Measurements from ENCODE around the gene TEX51. TPM values are rescaled to one million over a fixed set of nuclear protein-coding genes. Genes with fewer than 3 reads are reported as not detected.

The TEX51 gene
- total and polyA plus RNA-seq, 2 donors (not counting 3 experiments of a cell fraction or from before 2014, with no cell fraction given) = not detected

- DNase-seq (ENCODE audit: low read depth, low spot score) (no peak), FAIRE-seq (no peak)
- Histone ChIP-seq H3K4me3 (replicated peaks in 1 of 3; ENCODE audit: insufficient read depth in 1 of 3, low read depth in 1 of 3, low read length in 3 of 3) (no peak overlapping the region), H3K9me1 (replicated peaks; ENCODE audit: control insufficient read depth, extremely low read depth, insufficient read depth, low read length) (no peaks in the 10 kb centered on the region), H3K36me3 (ENCODE audit: control insufficient read depth in 2 of 2, extremely low read depth in 1 of 2, insufficient read depth in 2 of 2, low read length in 2 of 2) (no peaks in the 10 kb centered on the region), H3K27me3 (ENCODE audit: control insufficient read depth in 2 of 2, insufficient read depth in 2 of 2, low read length in 2 of 2) (no peaks in the 10 kb centered on the region), H3K9ac (replicated peaks; ENCODE audit: extremely low read depth, insufficient read depth, low read length) (no peak overlapping the region), H2AFZ (ENCODE audit: low read depth, low read length) (no peak overlapping the region), H3K4me1 (ENCODE audit: control insufficient read depth, extremely low read depth, insufficient read depth, low read length) (no peaks in the 10 kb centered on the region), H3K9me3 (replicated peaks; ENCODE audit: control insufficient read depth, insufficient read depth, low read length) (no peaks in the 10 kb centered on the region), H3K27ac (ENCODE audit: insufficient read depth, low read depth, low read length) (no peak overlapping the region), H4K20me1 (replicated peaks; ENCODE audit: control insufficient read depth, extremely low read depth, insufficient read depth, low read length) (no peaks in the 10 kb centered on the region), H3K4me2 (ENCODE audit: insufficient read depth, low read length) (no peak overlapping the region), H3K79me2 (ENCODE audit: control insufficient read depth, insufficient read depth, low read length) (no peaks in the 10 kb centered on the region)
- BruUV-seq (replicated peaks) = no TSS peak
- dilution Hi-C loops (cut with MboI; ENCODE audit: extremely low pct_ligation_motif_present, low sequenced_read_pairs) (no loop called here), intact Hi-C loops (cut with micrococcal nuclease) (no loop called here)
- POLR2A ChIA-PET = no interaction called here
- TF ChIP-seq POLR2A (IDR thresholded peaks at IDR 0.05; ENCODE audit: low read depth, low read length) = no peak
- no peak for TF ChIP-seq EZH2 (IDR thresholded peaks at IDR 0.05; ENCODE audit: borderline replicate concordance, low read depth, low read length, severe bottlenecking)
- TF ChIP-seq JUN (IDR thresholded peaks at IDR 0.05; ENCODE audit: borderline replicate concordance, insufficient read depth, insufficient read length, low read depth) = no peak
- no peak for TF ChIP-seq MYC (IDR thresholded peaks at IDR 0.05; ENCODE audit: low read depth, low read length)
- no peak for TF ChIP-seq GATA2 (IDR thresholded peaks at IDR 0.05; ENCODE audit: insufficient read depth, insufficient read length, low read depth, low read length)
- TF ChIP-seq CTCF (IDR thresholded peaks at IDR 0.05; ENCODE audit: extremely low read depth in 1 of 2, insufficient read depth in 1 of 2, low read depth in 1 of 2, low read length in 2 of 2) = no peak
- TF ChIP-seq POLR2AphosphoS5 (IDR thresholded peaks at IDR 0.05; ENCODE audit: insufficient read depth, low read depth, low read length) = no peak
- TF ChIP-seq FOS (IDR thresholded peaks at IDR 0.05; ENCODE audit: borderline replicate concordance, insufficient read depth, low read length) = no peak
- TF ChIP-seq MAX (IDR thresholded peaks at IDR 0.05; ENCODE audit: insufficient read depth, insufficient read length) = no peak
- CTCF ChIA-PET = no interaction called here
Observed at GRCh38 chr2:126911111-126911796, 12.6 kb downstream of the TEX51 start.

Measured in endothelial cell of umbilical vein (primary cell).